GM18870 (cell line): ENCODE data around the gene DISP1.

Source experiments
- ATAC-seq: cut with Tn5 transposase; IDR thresholded peaks from one replicate; pipeline ENCODE4 v1.9.1; 2021; ENCODE audit warnings: moderate library complexity; ENCODE audit not compliant: unreplicated experiment

The DISP1 gene

DNA sequence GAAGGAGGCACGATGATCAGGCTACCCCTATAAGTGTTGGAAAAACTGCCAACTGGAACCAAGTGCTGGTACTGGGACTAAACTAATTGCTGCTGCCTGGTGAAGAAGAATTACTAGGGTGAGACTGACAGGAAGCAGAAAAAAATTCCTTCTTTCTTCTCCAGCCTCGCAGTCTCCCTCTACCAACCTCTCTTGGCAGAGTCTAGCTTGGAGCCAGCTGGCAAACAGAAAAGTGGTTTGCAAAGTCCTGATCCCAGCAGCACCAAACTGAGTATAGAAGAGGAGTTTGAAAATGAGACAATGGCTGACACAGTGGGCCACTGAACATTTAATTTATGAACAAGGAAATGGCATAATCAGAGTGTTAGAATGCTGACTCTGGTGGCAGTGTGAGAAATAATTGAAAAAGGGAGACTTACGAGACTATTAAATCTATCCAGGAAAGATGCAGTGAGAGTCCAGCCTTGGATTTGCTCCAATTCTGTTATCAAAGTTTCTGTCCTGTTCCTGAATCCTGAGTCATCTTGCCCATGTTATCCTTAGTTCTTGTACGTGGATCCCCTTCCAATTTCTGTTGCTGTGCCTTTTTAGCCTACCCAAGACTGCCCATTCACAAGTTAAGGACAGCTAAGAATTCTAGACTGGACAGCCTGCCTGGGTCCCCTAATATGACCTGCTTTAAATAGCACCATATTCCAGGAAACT is 23.7 kb upstream of the DISP1 start:
- no peak for ATAC-seq

DNA sequence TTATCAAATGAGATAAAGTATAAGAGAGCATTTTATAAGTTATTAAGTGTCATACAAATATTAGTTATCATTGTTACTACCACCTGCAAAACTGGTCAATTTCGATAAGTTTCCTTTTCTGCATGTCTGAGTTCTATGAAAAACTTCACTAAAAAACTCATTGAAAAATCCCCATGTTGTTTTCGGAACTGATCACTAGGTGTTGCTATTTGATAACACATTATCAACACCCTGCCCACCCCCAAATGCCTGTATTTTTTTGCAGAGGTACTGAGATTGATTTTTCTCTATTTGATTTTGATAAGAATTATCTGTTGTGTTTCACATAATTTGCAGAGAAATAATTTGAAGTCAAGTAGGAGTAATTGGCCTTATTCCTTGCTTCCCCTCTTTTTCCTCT is 22.1 kb upstream of the DISP1 start:
- no peak for ATAC-seq

GRCh38 chr1:222794656-222795474 is 20.0 kb upstream of the DISP1 start:
- ATAC-seq, result no peak

GRCh38 chr1:222798116-222798515 is 16.7 kb upstream of the DISP1 start:
- ATAC-seq, result peak; percentile 72

DNA sequence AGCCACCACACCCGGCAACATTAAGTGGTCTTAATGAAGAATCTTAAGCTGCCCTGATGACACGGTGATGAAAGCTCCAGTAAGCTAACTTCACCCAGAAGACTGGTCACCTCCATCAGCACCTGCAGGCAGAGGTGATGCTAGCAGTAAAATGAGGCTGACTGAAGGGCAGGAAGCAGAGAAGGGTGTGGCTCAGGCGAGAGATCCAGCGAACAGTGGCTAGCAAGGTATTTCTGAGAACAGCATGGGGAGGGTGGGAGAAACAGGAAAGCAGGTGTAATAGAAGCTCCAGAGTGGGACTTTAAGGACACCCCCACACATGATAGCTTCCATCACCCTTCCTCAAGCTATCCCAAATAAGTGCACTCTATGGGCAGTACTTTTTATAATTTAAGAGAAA is 15.9 kb upstream of the DISP1 start:
- no peak for ATAC-seq

- ATAC-seq, result no peak
These were observed 13.8 kb upstream of the DISP1 start for GRCh38 chr1:222801067-222801466.

DNA sequence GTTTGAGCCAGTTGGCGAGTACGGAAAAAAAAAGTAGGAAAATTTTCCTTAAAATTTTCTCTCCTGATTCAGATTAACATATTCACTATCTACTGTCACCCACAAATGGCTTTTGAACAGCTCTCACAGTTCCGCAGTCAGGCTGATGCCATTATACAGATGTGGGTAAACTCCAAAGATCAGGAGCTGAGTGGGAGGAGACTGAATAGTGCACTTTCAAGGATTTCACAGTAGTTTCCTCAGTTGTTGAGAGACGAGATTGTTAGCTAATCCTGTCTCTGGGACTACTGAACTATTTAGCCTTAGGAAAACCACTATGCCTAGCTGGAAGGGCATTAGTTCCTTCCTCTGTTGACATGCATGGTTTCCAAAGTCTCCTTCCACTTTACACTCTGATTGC is 3.2 kb upstream of the DISP1 start:
- no peak for ATAC-seq

DNA sequence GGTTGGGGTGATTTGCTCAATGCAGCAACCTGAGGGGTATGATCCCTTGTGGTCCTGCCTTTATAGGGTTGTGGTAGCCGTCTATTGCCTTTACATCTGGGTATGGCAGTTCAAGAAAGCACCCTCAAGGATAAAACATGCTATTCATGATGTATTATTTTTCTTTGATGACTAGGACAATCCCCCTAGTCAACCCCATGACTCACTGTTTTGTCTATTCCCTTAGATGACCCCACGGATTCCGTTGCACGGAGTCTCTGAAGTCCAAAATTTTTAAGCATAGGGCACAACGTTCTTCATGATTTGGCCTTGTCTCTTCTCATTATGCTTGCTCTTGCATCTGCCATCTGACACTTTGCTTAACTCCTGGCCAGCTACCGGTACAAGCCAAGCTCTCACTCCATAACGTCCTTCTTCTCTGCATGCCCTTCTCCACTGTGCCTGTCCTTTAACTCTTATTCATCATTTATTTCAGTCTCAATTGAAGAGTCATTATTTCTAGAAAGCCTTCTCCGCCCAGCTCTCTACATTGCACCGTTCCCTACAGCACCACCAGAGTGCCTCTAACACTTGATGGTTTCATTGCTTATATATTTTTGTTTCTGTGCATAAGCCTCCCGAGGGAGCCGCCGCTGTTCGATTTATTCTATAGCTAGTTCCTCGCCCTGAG is 838 bp upstream of the DISP1 start:
- no peak for ATAC-seq

DNA sequence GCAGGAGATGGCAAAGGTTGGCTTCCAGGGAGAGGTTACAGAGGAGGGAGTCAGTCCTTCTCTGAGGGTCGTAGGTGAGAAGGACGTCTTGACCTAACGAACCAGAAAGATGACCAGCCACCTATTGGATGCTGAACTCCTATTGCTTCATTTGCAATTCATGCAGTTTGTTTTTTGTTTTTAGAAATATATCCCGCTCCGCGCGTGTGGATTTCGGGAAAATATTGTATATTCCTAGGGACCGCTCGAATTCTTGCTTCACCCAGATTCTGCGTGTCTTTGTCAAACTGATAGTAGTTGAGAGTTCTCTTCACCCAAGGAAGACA is 564 bp downstream of the DISP1 start:
- no peak for ATAC-seq

DNA sequence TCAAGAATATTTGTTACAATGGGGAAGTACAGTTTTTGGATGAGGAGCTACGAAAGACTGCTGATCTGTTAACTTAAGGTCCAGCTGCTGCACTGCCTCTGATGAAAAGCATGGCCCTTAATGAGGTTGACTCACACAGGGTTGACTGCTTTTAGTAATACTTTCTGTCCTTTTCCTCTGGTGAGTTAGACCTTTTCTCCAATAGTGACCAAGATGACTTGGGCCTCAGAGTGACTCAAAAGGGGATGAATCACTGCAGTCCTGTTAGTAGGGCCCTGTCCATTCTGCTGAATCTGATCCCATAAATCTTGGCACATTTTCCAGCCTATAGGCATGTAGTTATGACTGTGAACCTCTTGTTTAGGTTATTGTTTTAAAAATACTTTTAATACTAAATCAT is 2.7 kb downstream of the DISP1 start:
- no peak for ATAC-seq

- no peak for ATAC-seq
These were observed 3.3 kb downstream of the DISP1 start for GRCh38 chr1:222818171-222818570.

- no peak for ATAC-seq
These were observed 5.4 kb downstream of the DISP1 start for GRCh38 chr1:222820171-222820712.

DNA sequence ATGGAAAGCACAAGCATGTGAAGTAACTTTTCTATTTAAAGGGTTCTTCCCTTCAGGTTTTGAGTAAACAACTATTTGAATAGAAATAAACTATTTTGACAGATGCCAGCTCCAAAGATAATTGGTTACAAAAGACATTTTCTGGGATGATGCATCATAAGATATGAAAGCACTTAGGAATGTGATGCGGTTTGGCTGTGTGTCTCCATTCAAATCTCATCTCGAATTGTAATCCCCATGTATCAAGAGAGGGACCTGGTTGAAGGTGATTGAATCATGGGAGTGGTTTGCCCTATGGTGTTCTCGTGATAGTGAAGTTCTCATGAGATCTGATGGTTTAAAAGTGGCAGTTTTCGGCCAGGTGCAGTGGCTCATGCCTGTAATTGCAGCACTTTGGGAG is 6.4 kb downstream of the DISP1 start:
- no peak for ATAC-seq

DNA sequence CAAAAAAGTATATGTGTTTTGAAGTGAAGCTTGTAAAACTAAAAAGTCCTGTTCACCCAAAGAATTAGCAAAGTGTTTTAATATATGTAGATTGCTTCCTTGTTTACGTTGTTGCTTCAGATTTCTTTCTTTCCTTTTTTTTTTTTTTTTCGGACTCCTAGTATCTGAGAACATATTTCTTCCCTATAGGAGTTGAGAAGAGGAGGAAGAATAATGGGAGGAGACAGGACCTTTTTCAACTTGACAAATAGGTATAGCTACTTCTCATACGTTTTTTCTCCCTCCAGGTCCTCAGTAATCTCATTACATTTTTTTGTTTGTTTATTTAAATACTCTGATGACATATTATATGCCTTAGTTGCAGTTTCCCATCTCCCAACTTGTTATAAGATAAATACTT is 8.9 kb downstream of the DISP1 start:
- no peak for ATAC-seq

GRCh38 chr1:222824641-222825040 is 9.8 kb downstream of the DISP1 start:
- no peak for ATAC-seq

DNA sequence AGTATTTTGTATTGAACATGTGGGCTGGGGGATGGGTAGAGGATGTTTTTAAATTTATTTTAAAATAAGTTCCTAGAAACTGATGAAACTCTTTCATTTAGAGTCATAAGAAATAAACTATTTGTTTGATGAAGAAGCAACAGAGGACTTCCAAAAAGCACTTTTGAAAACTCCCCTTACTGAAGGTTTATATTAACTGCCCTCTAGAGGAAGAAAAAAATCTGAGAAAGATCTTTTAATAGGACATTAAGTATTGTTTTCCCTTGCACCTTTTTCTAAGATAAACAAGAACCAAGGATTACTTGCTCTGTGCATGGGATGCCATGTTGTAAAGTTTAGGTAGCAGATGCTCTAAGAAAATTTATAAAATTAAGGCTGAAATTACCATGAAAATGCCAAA is 14.1 kb downstream of the DISP1 start:
- no peak for ATAC-seq

- ATAC-seq, result no peak
These were observed 15.0 kb downstream of the DISP1 start for GRCh38 chr1:222829868-222830267.

DNA sequence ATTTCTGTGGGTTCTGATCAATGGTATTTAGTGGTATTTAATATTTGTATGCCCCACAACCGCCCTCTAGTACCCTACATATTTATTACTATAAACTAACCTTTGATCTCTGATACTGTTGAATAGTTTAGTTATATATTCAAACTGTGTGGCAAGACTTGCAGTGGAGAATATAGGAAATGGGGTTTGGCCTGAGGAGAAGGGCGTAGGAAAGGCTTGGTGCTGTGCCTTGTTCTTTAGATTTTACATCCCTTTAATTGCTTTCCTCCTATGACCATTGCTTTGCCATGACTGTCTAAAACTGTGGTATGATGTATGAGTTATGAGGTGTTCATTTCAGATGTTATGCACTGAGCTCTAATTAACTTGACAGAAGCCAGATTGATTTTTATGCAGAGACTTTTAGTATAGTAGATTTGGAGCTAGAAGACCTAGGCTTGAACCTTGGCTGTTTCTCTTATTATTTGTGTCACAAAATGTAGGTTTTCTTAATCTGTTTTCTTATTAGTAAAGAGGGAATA is 18.6 kb downstream of the DISP1 start:
- ATAC-seq, result no peak

DNA sequence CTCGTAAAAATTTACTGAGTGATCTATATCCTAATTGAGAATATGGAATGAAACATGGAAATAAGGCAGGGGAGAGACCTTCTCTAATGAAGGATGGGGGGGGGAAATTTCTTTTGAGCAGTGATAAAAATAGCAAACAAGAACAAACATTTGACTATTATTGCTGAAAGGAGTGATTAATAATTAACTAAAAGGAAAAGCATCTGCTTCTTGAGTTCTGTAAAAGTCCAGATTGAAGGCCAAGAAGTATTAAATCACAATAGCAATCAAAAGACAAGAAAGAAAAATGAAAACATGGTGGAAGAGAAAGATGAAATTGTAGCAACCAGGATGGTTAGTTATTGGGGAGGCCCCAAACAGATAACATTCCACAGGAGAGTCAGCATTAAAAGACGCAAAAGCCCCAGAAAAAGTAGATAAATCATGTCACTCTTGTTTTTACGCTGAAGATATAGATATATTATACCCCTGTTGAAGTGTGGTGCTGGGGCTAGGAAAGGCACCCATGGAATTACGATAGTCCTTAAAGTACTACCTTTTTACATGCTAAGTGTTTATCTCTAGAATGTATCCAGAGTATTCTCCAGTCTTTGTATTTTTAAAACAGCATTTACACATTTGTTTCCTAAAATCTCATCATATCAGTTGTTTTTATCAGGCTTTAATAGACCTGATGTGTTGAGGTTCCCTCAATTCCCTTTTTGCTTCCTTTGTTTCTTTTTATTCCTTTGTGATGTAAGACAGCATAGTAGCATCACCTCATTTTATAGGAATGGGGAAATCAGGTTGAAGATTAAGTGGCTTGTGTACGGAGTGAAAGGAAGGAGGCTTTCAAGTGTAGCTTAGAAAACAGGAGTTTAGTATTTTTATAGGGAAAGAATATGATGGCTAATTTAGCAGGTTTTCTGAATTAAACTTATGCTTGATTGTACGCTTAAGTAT is 28.9 kb downstream of the DISP1 start:
- no peak for ATAC-seq

GRCh38 chr1:222844411-222844779 is 29.6 kb downstream of the DISP1 start:
- ATAC-seq, result no peak

DNA sequence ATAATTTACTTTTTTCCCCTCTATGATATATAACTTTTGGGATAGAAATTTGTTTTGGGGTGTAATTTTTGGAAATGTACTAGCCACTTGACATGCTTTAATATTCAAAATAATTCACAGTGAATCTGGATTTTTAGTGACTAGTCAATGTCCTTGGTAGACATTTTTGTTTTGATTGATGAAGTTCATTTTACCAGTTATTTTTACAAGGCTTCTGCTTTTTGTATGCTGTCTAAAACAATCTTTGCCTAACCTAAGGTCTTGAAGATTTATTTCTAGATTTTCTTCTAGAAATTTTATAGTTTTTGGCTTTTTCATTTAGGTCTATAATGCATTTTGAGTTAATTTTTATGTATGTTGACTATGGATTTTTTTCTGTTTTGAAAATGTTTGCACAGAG is 30.9 kb downstream of the DISP1 start:
- no peak for ATAC-seq
